OCI-M1 (cell line): ENCODE data around the gene RYK.

ENCODE experiments used
- DNase-seq: peaks from one replicate; lab custom pipeline; 2025; lab: John Stamatoyannopoulos, UW

RYK gene

DNA sequence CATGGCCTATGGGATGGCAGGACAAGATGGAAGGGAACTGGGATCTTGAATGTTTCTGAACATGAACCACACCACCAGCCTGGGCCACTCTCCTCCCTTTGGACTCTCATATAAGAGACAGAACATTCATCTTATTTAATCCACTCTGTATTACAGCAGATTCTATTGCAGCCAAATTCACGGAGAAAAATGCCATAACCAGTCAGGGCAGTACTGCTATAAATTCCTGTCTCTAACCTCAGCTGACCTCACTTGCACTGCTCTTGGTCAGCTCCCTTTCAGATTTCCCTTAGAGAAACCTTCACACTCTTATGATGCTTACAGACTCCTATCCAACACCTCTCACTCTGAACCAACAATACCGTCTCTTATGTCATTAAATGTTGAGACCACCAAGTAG lies 101.4 kb downstream of the RYK start:
- DNase-seq: no peak

DNA sequence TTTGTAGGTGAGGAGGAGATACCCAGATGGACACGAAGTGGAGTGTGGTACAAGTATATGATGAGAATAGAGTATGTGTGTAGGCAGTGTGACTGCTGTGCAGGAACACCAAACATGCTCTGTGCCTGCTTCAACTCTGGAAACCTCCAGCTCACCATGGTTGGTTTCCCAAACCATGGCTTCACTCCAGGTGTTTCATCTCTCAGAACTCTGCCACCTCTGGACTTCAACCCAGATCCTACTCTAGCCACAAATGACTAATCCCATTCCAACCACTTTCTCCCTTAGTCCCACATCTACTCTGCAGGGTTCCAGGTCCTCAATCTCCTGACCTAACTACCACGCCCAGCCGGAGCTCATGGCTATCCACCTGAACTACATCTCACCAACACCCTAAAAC lies 102.1 kb downstream of the RYK start:
- no peak for DNase-seq

DNA sequence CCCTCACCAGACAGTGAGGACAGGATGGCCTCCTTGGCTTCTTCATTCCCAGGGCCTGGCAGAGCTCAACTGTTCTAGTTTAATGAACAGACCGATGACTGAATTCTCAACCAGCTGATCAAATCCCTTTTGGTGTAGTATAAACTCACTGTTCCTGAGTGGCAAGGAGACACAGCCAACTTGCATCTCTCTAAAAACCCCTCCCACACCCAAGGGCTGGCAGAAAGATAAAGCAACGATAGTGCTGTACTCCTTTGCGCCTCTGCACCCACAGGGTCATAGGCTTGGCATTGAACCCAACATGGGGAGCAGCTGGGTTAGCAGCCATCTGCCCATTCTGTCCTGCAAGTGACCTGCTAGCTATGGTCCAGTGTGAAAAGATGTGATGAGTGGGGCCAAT lies 103.2 kb downstream of the RYK start:
- DNase-seq: no peak

DNA sequence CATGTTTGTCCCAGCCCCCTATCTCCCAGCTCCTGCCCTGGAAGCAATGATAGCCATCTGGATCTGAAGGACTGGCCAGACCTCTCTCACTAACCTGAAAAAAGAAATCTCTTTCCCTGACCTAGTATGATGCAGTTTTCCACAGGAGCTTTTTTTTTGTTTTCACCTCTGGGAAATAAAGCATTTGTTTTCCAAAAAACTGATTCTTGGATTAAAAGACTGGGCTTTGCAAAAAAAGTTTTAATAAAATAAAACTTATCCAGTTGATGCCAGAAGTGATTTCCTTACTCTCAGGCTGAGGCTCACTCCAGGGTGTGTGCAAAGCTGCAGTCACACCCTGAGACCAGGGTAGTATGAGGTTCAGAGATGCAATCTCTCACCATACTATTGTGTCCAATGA lies 104.0 kb downstream of the RYK start:
- DNase-seq: no peak

DNA sequence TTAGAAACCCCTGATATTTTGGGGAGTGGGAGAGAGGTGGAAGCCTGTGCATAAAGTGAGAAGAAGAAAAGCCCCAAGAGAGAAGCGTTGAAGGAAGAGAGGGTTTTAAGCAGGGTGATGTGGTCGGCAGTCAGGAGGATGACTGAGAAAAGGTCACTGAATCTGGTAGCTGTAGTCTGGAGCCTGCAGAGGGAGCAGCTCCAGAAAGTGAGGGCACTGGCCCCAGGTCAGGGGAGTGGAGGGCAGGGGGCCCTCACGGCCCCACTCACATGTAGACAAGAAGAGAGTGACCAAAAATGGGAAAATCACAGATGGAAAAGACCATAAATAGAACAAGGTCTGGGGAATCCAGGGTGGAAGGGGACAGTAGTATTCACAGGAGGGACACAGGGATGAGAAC lies 105.5 kb downstream of the RYK start:
- no peak for DNase-seq

DNA sequence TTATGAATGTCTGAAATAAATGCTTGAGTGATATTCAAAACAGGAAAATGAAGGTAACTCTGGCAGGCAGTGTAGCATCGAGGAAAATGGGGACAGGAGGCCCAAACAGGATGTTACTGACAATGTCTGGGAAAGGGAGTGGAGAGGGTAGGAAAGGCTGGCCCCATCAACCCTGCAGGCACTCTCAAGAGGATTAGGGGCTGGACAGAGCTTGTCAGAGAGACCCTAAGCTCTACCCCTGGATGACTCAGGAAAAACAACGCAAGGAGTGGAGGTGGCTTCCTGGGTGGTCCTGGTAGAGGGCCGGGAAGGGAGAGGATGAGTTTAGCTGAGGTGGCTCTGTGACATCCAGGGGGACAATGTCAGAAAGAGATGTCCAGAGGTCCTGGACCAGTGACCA lies 106.0 kb downstream of the RYK start:
- no peak for DNase-seq

DNA sequence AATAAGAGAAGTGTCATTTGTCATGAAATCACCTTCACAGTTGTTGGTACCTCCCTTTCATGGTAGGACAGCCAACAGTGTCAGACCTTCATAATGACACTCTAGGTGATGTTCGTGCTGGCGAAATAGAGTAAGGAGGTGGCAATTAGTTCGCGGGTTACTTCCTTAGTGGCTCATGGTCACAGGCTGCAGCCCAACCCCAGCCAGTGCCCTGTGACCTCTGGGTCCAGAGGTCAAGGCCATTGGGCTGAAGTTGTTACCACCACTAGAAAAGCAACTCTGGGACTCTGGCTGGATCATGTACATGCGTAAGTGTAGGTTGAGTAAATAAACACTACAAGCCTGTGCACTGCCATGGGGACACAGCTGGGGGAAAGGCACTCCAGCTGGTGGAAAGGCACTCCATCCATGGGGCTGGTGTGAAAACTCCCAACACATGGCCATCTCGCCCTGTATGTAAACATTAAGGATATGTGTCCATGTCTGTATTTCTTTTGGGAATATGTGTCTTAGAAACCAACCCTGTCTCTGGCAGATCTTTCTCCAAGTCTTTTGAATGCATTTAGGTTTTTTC lies 106.7 kb downstream of the RYK start:
- DNase-seq: no peak

DNA sequence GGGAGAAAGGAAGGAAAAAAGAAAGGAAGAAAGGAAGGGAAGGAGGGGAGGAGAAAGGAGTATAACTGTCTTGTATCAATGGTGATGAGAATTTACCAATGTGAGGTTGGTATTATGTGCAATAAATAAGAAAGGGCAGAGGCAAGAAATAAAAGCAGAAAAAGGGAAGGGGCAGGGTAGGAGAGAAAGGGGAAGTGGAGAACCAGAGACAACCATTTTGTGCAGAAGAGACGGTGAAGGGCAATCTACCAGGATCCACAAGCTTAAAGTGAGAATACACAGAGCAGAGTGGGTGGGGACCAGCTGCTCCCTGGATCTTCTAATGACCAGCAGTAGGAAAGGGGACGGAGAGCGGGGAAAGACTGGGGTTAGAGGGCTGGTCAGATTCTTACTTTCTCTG lies 114.1 kb downstream of the RYK start:
- peak; percentile 41 for DNase-seq

DNA sequence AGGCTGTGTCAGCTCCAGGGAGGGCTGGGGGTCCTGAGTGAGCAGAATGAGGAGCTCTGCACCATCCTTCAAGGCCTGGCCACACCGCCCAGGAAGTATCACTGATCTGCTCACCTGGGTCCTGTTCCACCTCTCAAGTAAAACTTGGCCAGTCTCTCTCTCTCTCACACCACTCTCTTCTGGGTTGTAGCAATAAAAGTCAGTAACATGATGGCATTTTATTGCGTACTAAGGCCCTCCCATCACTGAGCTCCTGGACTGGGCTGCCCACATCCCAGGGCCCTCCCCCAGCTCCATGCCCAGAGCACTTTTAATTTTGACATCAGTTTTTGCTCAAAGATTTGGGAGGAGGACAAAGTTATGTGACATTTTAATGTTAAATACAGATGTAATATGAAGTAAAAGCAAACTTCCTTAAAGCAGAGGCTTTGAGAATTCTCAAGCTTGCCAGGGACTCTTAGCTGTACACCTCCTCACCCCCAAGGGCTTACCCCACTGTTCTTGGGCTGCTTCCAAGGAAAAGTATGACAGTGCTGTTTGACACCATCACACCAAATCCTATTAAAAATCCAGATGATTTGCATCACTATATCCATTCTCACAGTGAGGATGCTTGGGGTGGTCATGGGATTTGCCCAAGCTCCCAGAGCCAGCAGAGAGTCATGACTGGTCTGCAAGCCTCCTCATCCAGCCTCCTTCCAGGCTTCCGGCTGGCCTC lies 115.8 kb downstream of the RYK start:
- DNase-seq: no peak

DNA sequence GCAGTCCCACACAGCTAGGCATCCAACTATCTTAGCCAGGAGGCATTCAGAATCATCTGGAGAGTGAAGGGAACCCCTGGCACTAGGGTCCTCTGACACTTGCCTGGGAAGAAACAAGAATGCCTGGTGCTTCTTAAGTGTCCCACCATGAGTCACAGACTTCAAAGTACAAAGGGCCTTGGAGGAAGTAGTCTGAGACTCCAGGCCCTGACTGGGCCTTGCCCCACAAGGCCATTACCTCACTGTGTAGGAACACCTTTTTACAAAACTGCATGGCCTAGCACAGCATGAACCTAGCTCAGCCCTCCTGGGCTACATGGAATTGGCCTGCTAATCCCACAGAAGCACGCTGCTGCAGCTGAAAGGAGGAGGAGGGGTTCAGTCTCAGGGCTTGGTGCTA lies 116.4 kb downstream of the RYK start:
- DNase-seq: no peak

DNA sequence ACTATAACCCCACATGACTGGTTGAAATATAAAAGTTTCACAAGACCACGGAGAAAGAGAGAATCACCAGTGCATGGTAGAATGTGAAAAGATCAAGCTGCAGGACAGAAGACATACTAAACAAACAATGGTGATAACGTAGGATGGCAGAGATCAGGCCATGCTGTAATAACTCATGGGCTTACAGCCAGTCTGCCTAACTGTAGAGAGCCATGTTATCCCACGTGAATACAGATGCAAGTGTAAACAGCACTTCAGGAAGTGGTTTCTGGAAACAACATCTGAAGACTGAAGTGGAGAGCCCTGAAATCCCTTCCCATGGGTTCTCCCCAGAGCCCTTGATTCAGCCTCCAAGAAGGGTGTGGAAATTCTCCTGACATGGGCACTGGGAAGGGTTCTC lies 117.7 kb downstream of the RYK start:
- no peak for DNase-seq

DNA sequence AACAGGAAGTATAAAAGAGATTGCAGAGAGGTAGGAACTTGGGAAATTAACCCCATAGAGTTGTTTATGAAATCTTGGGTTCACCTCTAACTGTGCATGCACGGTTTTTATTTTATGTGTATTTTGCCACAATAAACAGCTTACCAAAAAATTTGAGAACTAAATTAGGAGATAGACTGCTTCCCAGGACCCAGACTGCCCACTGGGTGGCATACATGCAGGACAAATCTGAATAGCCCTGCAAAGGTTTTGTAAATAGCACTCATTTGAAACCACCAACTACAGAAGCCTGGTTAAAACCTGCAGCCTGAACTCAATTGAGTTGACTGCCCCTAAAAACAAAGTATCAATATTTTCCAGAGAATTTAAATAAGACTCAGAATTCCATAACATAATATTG lies 124.5 kb downstream of the RYK start:
- DNase-seq: no peak

DNA sequence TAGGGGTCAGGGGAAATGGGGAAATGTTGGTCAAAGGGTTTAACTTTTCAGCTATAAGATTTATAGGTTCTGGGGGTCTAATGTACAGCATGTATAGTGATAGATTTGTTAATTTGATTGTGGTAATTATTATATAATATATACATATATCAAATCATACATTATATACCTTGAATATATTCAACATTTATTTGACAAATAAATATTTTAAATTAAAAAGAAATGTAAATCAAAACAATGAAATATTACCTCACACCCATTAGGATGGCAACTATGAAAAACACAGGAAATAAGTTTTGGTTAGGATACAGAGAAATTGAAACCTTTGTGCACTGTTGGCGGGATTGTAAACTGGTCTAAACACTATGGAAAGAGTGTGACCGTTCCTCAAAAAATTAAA lies 135.9 kb downstream of the RYK start:
- no peak for DNase-seq

DNA sequence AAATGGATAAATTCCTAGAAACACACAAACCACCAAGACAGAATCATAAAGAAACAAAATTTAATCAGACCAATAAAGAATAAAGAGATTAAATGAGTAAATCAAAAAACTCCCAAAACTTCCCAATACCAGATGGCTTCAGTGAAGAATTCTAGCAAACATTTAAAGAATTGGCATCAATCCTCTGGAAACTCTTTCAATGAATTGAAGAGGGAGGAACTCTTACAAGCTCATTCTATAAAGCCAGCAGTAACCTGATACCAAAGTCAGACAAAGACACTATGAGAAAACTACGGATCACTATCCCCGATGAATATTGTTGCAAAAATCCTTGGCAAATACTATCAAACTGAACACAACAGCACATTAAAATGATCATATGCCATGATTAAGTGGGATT lies 139.0 kb downstream of the RYK start:
- DNase-seq: no peak

DNA sequence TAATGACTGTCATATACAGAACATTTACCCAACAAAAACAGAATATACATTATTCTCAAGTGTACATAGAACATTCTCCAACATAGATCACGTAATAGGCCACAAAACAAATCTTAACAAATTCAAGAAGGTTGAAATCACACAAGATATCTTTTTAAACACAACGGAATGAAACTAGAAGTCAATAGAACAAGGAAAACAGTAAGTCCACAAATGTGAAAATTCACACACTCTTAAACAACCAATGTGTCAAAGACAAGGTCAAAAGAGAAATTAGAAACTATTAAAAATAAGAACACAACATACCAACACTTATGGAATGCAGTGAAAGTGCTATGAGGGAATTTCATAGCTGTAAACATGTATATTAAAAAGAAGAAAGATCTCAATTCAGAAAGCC lies 139.7 kb downstream of the RYK start:
- no peak for DNase-seq
